Smooth muscle cell of the umbilical artery (primary cell): ENCODE results near the gene PTPRC. TPM values are rescaled to one million over a fixed set of nuclear protein-coding genes. Genes with fewer than 3 reads are reported as not detected.

Experiments used
- total RNA-seq: library from RNA; depleted of rRNA; stranded (reverse); fragments of >200 nt; gene quantifications from 2 replicates; pipeline ENCODE4 v1.2.3, GENCODE V29; 2014

PTPRC gene
- total RNA-seq = under 0.01 TPM in 1 of 2 replicates, not detected in the other

DNA sequence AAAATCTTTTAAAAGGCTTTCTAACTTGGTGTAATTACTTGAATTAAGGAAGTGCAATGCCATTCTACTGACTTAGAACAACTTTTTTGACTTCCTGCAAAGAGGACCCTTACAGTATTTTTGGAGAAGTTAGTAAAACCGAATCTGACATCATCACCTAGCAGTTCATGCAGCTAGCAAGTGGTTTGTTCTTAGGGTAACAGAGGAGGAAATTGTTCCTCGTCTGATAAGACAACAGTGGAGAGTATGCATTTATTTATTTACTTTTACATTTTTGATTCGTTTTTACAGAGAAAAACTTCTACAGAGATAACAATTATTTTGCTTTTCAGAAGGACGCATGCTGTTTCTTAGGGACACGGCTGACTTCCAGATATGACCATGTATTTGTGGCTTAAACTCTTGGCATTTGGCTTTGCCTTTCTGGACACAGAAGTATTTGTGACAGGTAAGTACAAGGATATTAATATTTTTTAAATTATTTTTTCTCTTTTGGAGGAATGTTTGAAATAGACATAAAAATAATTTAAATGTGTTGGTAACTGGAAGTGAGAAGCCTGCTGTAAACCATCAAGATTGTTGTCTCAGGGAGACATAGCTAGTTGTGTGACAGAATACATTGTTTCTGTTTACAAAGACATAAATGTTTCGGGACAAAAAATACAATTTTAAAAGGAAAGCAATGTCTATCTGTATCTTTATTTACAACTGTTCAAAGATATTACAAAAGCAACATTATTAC is at the start of gene PTPRC:
Gene PTPRC, plus strand, starts transcription at position 147 of the 742 bp plus-strand sequence. Its CDS starts 229 bp downstream, at position 376.

Other genes with a start within 250 kb of the PTPRC start
- gene ATP6V1G3, start 98.4 kb upstream of the PTPRC start, total RNA-seq = not detected in 2 replicates